SH-SY5Y (cell line): ENCODE data around the gene GGA2.

ENCODE experiments used
- GATA2 ChIP-seq: IDR thresholded peaks from 2 replicates; pipeline ENCODE4 v1.6.1; 2011; ENCODE audit warnings: mild to moderate bottlenecking, low read depth, low read length
- GATA3 ChIP-seq: IDR thresholded peaks from 2 replicates; pipeline ENCODE4 v1.6.1; 2011; ENCODE audit warnings: low read depth, mild to moderate bottlenecking, low read length, moderate library complexity

GGA2 gene

GRCh38 chr16:23515881-23516280 lies 5.6 kb upstream of the GGA2 start:
- TF ChIP-seq GATA3 (no peak), GATA2 (no peak)

DNA sequence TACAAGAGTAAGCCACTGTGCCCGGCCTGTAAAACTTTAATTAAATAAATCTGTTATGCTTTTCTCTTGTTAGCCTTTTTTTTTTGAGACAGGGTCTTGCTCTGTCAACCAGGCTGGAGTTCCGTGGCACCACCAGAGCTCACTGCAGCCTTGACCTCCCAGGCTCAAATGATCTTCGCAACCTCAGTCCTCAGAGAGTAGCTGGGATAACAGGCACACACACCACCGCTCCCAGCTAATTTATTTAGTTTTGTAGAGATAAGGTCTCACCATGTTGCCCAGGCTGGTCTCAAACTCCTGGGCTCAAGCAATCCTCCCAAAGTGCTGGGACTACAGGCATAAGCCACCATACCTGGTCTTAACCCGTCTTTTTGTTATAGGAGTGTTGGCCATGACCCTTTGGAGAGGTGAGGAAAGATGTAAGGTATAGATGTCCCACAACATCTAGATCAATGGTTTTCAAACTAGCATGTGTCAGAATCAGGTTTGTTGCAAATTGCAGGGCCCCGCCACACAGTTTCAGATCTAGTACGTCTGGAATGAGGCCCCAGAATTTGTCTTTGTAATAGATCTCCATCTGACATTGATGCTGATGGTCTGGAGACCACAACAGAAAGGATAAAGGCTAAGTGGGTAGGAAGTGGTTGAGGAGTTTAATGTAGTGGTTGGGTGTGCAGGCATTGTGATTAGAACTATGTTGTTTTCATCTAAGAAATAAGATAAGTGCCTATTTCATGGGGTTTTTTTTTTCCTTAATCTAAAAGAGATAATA lies 4.3 kb upstream of the GGA2 start:
- TF ChIP-seq GATA3 (no peak), GATA2 (no peak)

DNA sequence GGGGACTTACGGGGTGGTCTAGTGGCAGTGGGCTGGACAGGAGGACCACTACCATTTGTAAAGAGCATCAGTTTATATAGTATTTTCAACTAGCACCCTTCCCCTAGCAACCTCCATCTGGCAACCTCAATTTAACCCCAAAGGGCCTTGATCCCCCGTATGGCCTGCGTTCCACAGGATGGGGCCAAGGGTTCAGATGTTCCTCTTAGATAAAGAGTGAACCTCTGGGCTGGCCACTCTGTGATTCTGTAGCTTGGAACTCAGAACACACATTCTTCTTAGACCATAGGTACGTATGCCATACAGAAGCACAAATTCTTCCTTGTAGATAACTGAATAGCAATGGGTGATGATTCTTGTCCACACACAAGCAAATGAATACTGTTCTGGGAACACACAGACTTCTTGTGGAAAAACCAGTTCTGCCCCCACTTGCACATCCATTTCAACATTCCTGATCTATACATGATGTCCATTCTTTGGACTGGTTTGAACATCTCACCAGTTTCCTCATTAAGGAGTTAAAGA lies 1.9 kb upstream of the GGA2 start:
- no peak for TF ChIP-seq GATA2
- no peak for TF ChIP-seq GATA3

DNA sequence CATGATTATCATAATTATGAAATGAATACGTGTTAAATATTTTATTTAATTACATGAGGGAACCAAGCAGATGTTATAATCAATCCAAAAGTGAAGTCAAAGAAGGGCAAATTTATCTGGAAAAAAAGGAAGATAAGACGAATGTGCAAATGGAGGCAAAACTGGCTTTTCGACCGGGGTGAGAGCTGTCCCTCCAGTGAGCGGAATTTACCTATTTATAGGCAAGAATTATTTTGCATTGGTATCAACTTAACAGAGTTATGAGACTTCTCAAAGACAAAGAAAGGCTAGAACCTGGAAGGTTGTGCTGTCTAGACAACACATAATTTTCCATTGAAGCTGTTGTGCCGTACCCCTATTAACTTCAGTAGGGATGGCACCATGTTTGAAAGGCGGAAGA lies 1.4 kb upstream of the GGA2 start:
- TF ChIP-seq GATA2 = no peak
- TF ChIP-seq GATA3 = no peak

- TF ChIP-seq GATA3 (no peak), GATA2 (no peak; the same call in 1 of the 2 replicates)
Observed at GRCh38 chr16:23509782-23510163, 521 bp downstream of the GGA2 start.

GRCh38 chr16:23509441-23509754 lies 896 bp downstream of the GGA2 start:
- no peak for TF ChIP-seq GATA2

- TF ChIP-seq GATA2 (no peak), GATA3 (no peak)
Observed at GRCh38 chr16:23508589-23509440, 1.5 kb downstream of the GGA2 start.

- TF ChIP-seq GATA3 (no peak), GATA2 (no peak)
Observed at GRCh38 chr16:23506606-23506994, 3.7 kb downstream of the GGA2 start.

DNA sequence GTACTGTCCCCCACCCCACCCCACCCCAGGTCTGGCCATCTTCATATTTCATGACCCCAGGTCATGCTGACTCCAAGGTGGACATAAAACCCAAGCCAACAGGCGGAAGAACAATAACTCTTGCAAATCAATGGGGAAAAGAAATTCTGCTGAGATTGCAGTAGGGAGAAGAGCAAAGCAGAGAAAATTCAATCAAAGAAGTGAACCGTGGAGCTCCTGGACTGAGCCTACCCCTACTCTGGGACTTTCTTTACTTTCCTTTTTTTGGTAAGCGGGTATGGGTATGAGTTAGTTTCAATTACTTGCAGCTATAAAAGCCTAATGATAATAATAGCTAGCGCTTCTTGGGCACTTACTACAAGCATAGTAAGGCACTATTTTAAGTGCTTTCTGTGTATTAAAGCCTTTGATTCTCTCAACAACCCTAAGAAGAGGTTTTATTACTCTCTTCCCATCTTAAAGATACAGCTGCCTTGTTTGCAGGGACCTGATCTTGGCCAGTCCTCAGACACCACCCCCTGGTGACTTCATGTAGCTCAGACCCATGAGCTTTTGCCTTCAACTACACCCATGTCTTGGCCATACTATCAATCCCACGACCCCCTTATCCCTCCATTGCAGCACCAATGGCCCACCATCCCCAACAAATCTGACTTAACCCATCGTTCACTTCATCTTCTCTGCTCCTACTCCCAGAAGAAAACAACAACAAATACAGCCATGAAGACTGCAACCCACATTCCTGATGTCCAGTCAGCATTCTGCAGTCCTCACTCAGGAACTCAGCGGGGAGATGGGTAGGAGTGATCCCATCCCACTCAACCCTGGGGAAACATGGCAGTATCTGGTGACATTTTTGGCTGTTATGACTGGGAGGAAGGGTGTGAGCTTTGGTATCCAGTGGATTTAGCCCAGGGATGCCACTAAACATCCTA lies 4.4 kb downstream of the GGA2 start:
- TF ChIP-seq GATA3 = no peak
- TF ChIP-seq GATA2 = no peak

- no peak for TF ChIP-seq GATA2
- TF ChIP-seq GATA3 = no peak
Observed at GRCh38 chr16:23505180-23505665, 5.1 kb downstream of the GGA2 start.

DNA sequence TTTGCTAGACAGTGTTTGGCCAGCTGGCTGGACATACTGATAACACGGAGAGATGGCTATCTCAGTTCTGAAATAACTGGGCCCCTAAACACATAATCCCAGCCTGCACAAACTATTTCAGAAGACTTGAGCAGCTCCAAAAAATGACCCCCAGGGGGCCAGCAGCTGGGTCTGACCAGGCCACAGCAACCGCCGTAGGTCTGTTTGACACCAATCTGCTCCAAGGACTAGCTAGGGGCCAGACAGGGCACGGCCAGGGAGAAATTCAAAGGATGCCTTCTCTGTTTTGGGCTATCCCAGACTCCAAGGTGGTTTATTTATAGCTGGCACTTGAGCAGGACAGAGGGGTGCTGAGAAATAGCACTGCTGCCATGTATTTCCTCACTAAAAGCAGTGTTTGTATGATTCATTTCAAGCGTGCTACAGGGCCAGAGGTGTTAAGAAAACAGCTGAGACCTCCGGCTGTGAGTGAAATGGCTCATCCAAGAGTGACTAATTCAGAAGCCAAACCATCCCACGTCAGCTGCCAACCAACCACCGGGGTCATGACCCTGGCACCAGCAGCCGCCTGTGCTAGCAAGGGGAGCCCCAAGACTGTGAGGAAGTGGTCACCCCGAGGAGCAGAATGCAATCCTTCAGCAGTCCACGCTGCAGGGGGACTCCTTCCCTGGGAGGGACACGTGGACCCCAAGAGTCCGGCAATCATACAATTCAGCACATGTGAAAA lies 5.7 kb downstream of the GGA2 start:
- TF ChIP-seq GATA2 (peak; percentile 75), GATA3 (peak; percentile 26; the same call in 1 of the 2 replicates)

- TF ChIP-seq GATA2 = no peak
- TF ChIP-seq GATA3 = no peak
Observed at GRCh38 chr16:23504076-23504452, 6.2 kb downstream of the GGA2 start.

DNA sequence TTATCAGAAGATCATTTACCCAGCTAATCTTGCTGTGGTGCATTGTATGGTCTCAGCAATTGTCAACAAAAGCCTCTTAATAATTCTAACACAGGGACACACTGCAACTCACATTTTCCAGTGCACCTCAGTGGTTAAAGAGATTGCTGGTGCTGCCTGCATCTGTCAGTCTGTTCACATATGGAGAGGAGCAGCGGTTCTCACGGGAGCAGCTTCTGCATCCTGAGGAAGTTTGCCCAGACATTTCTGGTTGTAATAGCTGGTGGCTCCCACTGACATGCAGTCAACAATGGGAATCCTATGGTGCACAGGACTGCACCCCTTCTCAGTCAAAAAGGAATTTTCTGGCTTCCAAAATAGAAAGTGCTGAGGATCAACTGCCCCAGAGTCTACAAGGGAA lies 7.8 kb downstream of the GGA2 start:
- TF ChIP-seq GATA3 (no peak), GATA2 (no peak)

- no peak for TF ChIP-seq GATA3
- no peak for TF ChIP-seq GATA2
Observed at GRCh38 chr16:23501291-23501690, 9.0 kb downstream of the GGA2 start.
